ENCODE data around the gene POU4F2. TPM values are rescaled to one million over a fixed set of nuclear protein-coding genes. Genes with fewer than 3 reads are reported as not detected.
"Not testable (repeated sequence)": the region's sequence is repeated elsewhere in the genome, so short reads cannot be mapped to it uniquely, and the experiment has no call there.

The POU4F2 gene
- total RNA-seq, 1 donor from 2014 or later: not detected

GRCh38 chr4:146654687-146655520 is 16.2 kb downstream of the POU4F2 start:
- intact Hi-C loops (cut with micrococcal nuclease): loop anchor here (1.0 kb wide), 1 partner anchor 11 kb away; no protein-coding TSS in a partner anchor

GRCh38 chr4:146655521-146655856 is 16.8 kb downstream of the POU4F2 start:
- intact Hi-C loops (cut with micrococcal nuclease): no loop called here

GRCh38 chr4:146661367-146661766 is 22.7 kb downstream of the POU4F2 start:
- intact Hi-C loops (cut with micrococcal nuclease): no loop called here

- intact Hi-C loops (cut with micrococcal nuclease): not testable (repeated sequence)
Measured at GRCh38 chr4:146663968-146664311, 25.2 kb downstream of the POU4F2 start.

DNA sequence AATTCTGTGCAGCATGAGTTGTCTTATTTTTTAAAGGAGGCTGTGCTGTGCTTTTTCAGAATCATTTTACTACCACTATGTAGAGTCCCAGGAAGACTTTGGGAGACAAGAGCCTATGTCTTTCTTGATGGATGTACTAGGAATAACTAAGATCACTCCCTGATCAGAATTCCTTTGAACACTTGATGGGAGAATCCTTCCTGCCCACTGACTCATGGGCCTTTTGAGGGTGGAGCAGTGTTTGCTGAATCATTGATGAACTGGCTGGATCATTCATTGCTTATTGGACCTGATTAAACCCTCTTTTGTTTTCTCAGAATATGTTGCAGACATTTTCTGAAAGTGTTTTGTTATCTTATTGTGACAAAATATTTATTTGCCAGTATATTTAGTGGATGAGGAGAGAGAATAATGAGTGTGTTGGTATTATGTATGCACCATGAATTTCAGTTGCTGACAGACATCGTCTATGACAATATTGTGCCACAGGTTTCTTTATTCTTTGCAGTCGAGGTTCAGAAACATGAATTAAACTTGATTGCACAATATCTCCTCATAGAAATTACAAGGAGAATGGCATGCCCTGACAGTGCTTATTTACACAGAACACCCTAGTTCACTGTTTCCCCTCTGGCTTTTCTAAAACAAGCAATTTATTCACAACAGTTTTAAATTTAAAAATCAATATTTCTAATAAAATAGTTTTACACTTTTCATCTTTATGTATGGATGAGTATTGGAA is 36.3 kb downstream of the POU4F2 start:
- intact Hi-C loops (cut with micrococcal nuclease): no loop called here

Other genes starting within 250 kb of the POU4F2 start
- 26.9 and 28.6 TPM in 2 replicates for gene SLC10A7, start 117.0 kb upstream of the POU4F2 start, total RNA-seq